ENCODE results near the gene CR1.
"Not testable (repeated sequence)": the region's sequence is repeated elsewhere in the genome, so short reads cannot be mapped to it uniquely, and the experiment has no call there.

The CR1 gene

DNA sequence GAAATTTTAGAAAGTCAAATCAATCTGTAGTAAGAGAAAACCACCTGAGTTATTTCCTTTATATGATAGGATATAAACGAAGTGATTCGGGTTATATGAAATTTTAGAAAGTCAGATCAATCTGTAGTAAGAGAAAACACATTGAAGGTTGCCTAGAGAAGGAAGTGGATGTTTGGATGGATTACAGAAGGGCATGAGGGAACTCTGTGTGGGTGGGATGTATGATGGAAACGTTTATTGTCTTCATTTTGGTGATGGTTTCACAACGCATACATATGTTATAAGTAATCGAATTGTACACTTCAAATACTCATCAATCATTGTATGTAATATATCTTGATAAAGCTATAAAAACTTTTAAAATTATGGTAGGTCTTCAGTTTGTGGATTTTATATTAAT lies 5.1 kb downstream of the CR1 start:
- Histone ChIP-seq H3K4me3 (no peak overlapping the region), H3K27ac (no peak overlapping the region)

DNA sequence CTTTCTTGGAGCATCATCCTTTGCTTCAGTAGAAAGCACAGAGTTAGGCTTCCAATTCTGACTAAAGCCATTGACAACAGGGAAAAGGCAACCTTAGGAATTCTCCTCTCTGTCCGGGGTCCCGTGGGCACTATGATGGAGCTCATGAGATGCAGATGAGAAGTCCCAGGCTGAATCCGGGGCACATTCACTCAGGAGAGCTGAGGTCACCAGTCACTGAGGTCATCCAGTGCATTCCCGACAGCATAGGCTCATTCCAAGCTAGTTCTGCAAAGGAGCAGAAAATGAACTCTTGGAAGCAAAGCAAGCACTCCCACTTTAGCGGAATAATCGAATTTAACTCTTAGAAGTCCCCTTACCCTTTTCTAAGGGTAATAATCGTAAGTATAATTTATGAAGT lies 6.8 kb downstream of the CR1 start:
- Histone ChIP-seq H3K27ac (no peak overlapping the region), H3K4me3 (no peak overlapping the region)

GRCh38 chr1:207503950-207504349 lies 8.0 kb downstream of the CR1 start:
- H3K27ac ChIP-seq, result no peak overlapping the region
- H3K4me3 ChIP-seq, result no peak overlapping the region

DNA sequence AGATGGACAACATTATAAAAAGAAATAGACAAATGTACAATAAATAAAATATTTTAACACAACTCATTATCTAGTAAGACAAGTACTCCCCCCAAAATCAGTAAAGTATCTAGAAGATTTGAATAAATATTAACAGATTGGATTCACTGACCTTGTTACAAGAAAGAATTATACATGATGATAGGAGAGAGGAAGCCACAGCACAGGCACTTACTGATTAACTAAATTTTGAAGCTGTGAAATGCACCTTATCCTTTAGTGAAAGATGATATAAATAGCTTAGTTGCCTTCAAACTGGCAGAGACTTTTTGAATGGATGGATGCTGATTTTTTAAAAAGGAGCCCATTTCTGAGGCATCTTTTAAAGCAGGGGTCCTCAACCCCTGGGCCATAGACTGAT lies 8.5 kb downstream of the CR1 start:
- no peak overlapping the region for H3K27ac ChIP-seq

GRCh38 chr1:207510444-207510843 lies 14.5 kb downstream of the CR1 start:
- Histone ChIP-seq H3K27ac (no peak overlapping the region), H3K4me3 (no peak overlapping the region)

More for the DNA sequence above, 8.5 kb downstream of the CR1 start:
- H3K4me3 ChIP-seq, result no peak overlapping the region

DNA sequence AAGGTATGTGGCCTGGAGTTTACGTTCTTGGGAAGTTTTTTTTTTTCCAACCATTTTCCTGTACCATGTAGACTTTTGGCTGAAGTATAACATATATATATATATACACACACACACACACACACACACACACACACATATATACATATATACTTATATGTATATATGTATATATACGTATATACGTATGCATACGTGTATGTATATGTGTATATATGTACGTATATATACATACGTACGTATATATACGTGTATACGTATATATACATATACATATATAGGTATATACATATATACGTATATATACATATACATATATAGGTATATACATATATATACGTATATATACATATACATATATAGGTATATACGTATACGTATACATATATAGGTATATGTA lies 18.9 kb downstream of the CR1 start:
- H3K4me3 ChIP-seq, result no peak overlapping the region

GRCh38 chr1:207516729-207517128 lies 20.8 kb downstream of the CR1 start:
- no peak overlapping the region for H3K4me3 ChIP-seq
- H3K27ac ChIP-seq, result no peak overlapping the region

More for the DNA sequence above, 18.9 kb downstream of the CR1 start:
- no peak overlapping the region for H3K27ac ChIP-seq

GRCh38 chr1:207518608-207519236 lies 22.8 kb downstream of the CR1 start:
- Histone ChIP-seq H3K4me3 (no peak overlapping the region), H3K27ac (no peak overlapping the region)

DNA sequence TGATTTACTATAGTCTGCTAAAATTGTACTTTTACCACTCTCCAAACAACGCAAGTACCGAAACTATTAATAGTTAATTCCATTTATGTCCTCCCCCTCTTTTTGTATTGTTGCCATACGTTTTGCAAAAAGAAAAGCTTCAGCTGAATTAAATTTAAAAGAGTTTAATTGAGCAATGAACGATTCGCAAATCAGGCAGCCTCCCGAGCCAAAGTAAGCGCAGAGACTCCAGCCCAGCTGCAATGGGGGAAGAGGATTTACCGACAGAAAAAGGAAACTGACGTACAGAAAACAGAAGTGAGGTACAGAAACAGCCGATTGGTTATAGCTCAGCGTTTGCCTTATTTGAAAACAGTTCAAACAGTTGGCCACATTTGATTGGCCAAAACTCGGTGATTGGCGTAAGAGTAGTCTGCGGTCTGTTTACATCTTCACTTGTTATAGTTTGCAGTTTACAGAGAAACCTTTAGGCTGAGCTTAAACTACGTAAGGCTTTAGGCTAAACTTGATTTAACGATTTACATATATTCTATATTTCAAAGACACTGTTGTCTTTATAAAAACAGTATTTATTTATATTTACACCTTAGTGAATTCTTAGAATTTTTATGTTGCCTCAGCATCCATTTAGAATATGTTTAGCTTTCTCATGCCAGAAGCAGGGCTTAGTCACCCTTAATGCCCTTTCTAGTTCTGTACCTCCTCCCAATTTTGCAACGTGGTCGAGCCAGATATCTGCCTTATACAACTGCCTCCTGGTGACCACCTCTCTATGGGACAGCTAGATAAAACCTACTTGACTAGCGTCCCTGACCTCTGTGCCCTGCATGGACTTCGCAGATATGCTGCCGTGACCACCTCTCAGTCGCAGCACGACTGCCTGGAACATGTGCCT lies 23.8 kb downstream of the CR1 start:
- H3K4me3 ChIP-seq, result peak overlapping the region in 1 of 7 experiments; percentile 8
- no peak overlapping the region for H3K27ac ChIP-seq

GRCh38 chr1:207520400-207521345 lies 24.7 kb downstream of the CR1 start:
- peak overlapping the region in 1 of 7 experiments; percentile 8 for H3K4me3 ChIP-seq
- H3K27ac ChIP-seq, result not testable (repeated sequence)

- H3K4me3 ChIP-seq, H3K27ac ChIP-seq: not testable (repeated sequence)
Measured at GRCh38 chr1:207525239-207525638, 29.3 kb downstream of the CR1 start.

DNA sequence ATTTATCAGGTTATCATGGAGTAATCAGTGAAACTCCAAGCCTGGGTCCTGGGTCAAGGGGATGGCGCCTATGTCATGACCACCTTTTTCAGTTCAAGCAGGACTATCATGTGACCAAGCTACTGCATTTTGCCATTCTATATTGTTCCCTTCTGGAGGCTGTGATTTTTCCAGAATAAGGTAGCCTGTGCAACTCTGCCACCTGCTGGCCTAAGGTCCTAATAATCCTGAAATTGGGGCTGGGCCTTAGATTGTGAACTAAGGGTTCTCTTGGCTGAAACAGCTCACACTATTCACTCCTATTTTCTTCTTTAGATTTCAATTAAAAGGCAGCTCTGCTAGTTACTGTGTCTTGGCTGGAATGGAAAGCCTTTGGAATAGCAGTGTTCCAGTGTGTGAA lies 32.4 kb downstream of the CR1 start:
- H3K27ac ChIP-seq, H3K4me3 ChIP-seq: not testable (repeated sequence)

DNA sequence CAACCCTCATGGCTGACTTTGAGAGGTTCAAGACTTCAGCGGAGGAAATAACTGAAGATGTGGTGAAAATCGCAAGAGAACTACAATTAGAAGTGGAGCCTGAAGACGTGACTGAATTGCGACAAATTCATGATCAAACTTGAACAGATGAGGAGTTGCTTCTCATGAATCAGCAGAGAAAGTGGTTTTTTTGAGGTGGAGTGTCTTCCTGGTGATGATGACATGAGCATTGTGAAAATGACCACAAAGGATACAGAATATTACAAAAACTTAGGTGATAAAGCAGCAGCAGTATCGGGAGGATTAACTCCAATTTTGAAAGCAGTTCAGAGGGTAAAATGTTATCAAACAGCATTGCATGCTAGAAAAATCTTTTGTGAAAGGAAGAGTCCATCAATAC lies 40.3 kb downstream of the CR1 start:
- not testable (repeated sequence) for H3K27ac ChIP-seq

GRCh38 chr1:207546677-207547357 lies 50.9 kb downstream of the CR1 start:
- not testable (repeated sequence) for H3K4me3 ChIP-seq

More for the DNA sequence above, 40.3 kb downstream of the CR1 start:
- H3K4me3 ChIP-seq, result not testable (repeated sequence)

GRCh38 chr1:207554823-207555222 lies 58.9 kb downstream of the CR1 start:
- not testable (repeated sequence) for H3K27ac ChIP-seq, H3K4me3 ChIP-seq

More at GRCh38 chr1:207546677-207547357, 50.9 kb downstream of the CR1 start:
- not testable (repeated sequence) for H3K27ac ChIP-seq

- Histone ChIP-seq H3K27ac (no peak overlapping the region), H3K4me3 (no peak overlapping the region)
Measured at GRCh38 chr1:207565546-207566468, 69.8 kb downstream of the CR1 start.

GRCh38 chr1:207571926-207572325 lies 76.0 kb downstream of the CR1 start:
- not testable (repeated sequence) for H3K4me3 ChIP-seq, H3K27ac ChIP-seq

DNA sequence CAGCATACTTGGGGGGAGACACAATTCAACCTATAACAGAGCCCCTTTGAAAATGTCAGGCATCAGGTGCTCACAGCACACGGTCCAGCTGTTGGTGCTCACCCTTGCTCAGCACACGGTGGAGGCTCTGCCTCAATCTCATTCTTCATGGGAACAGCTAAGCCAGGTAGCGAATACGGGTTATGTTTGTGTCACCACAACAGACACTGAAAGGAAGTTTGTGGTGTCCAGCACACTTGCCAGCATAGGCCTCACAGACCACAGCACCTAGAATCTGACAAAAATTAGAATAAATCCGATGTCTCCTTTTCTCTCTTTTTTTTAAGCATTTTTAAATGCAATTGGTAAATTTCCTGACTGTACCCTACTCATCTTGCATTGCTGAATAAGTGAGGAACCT lies 77.1 kb downstream of the CR1 start:
- H3K27ac ChIP-seq, H3K4me3 ChIP-seq: not testable (repeated sequence)

All from skin epidermis (tissue), 12 donors.